Thoracic aorta (tissue), 2 donors: ENCODE results near the gene ANKRD1. TPM values are rescaled to one million over a fixed set of nuclear protein-coding genes. Genes with fewer than 3 reads are reported as not detected.

Source experiments
- ATAC-seq: fragments of 150-250 bp; one replicate; pipeline ENCODE4 v1.8.0; 2017; ENCODE audit warnings: low read depth; ENCODE audit not compliant: insufficient number of reproducible peaks, low FRiP score
- DNase-seq: peaks from one replicate; pipeline ENCODE4 v3.0.0-alpha.2; 2020; ENCODE audit warnings: low spot score
- H3K27ac ChIP-seq, 2 donors: fragments of 200-600 bp; sonication (generic); 1 replicate in 1 of 2; 2 replicates in 1 of 2; pipeline ENCODE4 v1.5.1; 2016; ENCODE audit warnings: mild to moderate bottlenecking in 2 of 2, moderate library complexity in 2 of 2
- H3K27me3 ChIP-seq: fragments of 200-600 bp; sonication (generic); replicated peaks from 2 replicates; pipeline ENCODE4 v1.6.0; 2016; ENCODE audit warnings: mild to moderate bottlenecking; ENCODE audit not compliant: insufficient read depth
- H3K36me3 ChIP-seq: fragments of 200-600 bp; sonication (generic); one replicate; pipeline ENCODE4 v1.5.1; 2016
- H3K4me1 ChIP-seq, 2 donors: fragments of 200-600 bp; sonication (generic); 1 replicate in 1 of 2; 2 replicates in 1 of 2; pipeline versions ENCODE4 v1.5.1 to v1.6.0; 2016; ENCODE audit warnings: low read depth in 2 of 2, mild to moderate bottlenecking in 1 of 2; ENCODE audit not compliant: control insufficient read depth in 1 of 2
- H3K4me3 ChIP-seq: fragments of 200-600 bp; sonication (generic); 2 replicates; pipeline ENCODE4 v1.5.1; 2016; ENCODE audit warnings: mild to moderate bottlenecking
- H3K9me3 ChIP-seq: fragments of 200-600 bp; sonication (generic); 2 replicates; pipeline ENCODE4 v1.5.1; 2016
- total RNA-seq, 2 donors: library from RNA; depleted of rRNA; stranded (reverse); fragments of >200 nt; gene quantifications; one replicate each; pipeline versions ENCODE4 v1.1.0 to v1.2.3, GENCODE V29; 2016
- TF ChIP-seq, protein P1 (sequence below): fragments of 200-600 bp; sonication (generic); IDR thresholded peaks from one replicate; pipeline ENCODE4 v1.5.1; 2019; ENCODE audit warnings: antibody characterized with exemption

Gene ANKRD1
- total RNA-seq, 2 donors from 2014 or later, result 2.8 to 6.6 TPM

DNA sequence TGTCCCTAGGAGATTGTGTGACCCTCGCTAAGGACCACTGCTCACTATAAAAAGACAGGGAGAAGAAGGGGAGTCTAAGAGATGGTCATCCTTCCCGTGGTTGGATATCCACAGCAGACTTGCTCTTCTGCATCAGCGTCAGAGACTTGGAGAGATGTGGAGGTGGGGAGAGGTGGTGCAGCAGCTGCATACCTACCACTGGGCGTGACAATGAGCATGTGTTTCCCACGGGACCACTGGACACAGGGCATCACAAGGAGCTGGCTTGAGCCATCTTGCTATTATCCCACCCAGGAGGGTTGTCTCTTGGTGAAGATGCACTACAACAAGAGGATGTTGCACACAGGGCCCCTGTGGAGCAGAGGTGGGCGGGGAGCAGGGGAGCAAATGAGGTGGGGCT, 18.8 kb upstream of the ANKRD1 start:
- TF ChIP-seq, protein P1, sequence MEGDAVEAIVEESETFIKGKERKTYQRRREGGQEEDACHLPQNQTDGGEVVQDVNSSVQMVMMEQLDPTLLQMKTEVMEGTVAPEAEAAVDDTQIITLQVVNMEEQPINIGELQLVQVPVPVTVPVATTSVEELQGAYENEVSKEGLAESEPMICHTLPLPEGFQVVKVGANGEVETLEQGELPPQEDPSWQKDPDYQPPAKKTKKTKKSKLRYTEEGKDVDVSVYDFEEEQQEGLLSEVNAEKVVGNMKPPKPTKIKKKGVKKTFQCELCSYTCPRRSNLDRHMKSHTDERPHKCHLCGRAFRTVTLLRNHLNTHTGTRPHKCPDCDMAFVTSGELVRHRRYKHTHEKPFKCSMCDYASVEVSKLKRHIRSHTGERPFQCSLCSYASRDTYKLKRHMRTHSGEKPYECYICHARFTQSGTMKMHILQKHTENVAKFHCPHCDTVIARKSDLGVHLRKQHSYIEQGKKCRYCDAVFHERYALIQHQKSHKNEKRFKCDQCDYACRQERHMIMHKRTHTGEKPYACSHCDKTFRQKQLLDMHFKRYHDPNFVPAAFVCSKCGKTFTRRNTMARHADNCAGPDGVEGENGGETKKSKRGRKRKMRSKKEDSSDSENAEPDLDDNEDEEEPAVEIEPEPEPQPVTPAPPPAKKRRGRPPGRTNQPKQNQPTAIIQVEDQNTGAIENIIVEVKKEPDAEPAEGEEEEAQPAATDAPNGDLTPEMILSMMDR, result no peak
- H3K36me3 ChIP-seq, result no peaks in the 10 kb centered on the region
- no peak overlapping the region for H3K27ac ChIP-seq
- no peak overlapping the region for H3K4me3 ChIP-seq
- no peaks in the 10 kb centered on the region for H3K9me3 ChIP-seq
- H3K27me3 ChIP-seq, result no peaks in the 10 kb centered on the region
- ATAC-seq (no peak), DNase-seq (no peak)
- peaks cover 0 to 21% of the 10 kb centered on the region in 2 donors for H3K4me1 ChIP-seq

DNA sequence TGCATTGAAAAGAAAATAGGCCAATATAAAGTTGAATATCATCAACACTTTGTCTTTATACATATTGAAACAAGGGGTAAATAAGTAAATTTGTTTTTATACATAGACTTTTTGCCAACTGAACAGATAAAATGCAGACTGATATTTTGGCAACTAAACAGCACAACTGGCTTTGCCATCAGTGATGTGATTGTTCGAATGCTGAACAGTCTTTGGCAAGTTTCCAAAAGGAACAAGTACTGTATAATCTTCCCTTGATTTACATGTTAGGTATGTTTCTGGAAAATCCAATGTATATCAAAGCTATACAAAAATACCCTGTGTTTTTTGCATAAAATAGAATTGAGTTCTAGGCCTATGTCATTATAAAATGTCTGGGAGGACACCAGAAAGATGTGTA, 18.2 kb upstream of the ANKRD1 start:
- H3K4me3 ChIP-seq, result no peak overlapping the region
- TF ChIP-seq, protein P1, result no peak
- no peaks in the 10 kb centered on the region for H3K36me3 ChIP-seq
- no peak for DNase-seq
- peaks cover 0 to 21% of the 10 kb centered on the region in 2 donors for H3K4me1 ChIP-seq
- H3K9me3 ChIP-seq, result no peaks in the 10 kb centered on the region
- no peak overlapping the region for H3K27ac ChIP-seq
- no peaks in the 10 kb centered on the region for H3K27me3 ChIP-seq
- no peak for ATAC-seq

DNA sequence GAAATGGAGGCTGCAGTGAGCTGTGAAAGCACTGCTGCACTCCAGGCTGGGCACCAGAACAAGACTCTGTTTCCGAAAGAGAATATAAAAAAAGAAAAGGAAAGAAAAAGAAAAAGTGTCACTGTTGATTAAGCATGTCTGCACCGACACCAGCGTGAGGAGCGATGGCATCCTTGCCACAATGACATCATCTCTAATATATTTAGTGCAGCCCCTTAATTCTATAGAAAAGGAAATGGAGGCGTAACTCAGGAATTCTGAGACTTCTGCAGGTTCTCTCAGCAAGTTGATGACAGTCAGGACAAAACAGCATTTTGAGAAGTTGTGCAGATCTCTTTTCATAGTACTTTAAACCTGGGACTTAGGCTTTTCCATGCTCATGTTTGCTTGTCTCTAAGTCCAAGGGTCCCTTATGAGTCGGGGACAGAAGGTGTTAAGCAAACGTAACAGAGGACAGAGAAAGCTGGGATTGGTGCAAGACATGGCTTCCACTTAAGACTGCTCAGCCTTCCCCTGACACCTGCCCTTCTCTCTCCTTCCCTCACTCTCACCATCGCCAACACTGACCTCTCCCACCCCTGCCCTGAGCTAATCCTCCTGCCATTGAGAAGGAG, 16.9 kb upstream of the ANKRD1 start:
- no peak for ATAC-seq
- Histone ChIP-seq H3K4me1 (peaks cover 0 to 21% of the 10 kb centered on the region in 2 donors), H3K27ac (no peak overlapping the region), H3K4me3 (no peak overlapping the region), H3K36me3 (no peaks in the 10 kb centered on the region), H3K9me3 (no peaks in the 10 kb centered on the region), H3K27me3 (no peaks in the 10 kb centered on the region)
- TF ChIP-seq, protein P1, result no peak
- DNase-seq, result no peak

DNA sequence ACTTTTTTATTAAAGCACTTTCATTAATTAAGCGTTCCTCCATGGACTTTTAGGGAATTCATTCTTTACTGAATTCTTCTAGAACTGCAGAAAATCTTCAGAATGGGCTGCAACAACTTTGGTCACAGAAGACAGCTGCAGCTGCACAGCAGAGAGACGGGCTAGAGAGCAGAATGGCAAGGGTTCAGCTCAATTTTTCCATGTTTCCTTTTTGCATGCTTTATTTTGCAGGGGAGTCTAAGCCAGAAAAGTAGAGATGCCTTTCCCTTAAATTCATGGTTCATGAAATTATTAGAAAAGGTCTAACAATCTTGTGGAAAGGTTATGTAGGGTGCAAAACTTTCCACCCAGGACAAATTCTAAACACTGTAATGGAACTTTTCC, 15.4 kb upstream of the ANKRD1 start:
- Histone ChIP-seq H3K36me3 (no peaks in the 10 kb centered on the region), H3K9me3 (no peaks in the 10 kb centered on the region), H3K27ac (no peak overlapping the region), H3K27me3 (no peaks in the 10 kb centered on the region), H3K4me1 (peaks cover 5 to 28% of the 10 kb centered on the region in 2 donors), H3K4me3 (no peak overlapping the region)
- DNase-seq (no peak), ATAC-seq (no peak)
- TF ChIP-seq, protein P1, result no peak

DNA sequence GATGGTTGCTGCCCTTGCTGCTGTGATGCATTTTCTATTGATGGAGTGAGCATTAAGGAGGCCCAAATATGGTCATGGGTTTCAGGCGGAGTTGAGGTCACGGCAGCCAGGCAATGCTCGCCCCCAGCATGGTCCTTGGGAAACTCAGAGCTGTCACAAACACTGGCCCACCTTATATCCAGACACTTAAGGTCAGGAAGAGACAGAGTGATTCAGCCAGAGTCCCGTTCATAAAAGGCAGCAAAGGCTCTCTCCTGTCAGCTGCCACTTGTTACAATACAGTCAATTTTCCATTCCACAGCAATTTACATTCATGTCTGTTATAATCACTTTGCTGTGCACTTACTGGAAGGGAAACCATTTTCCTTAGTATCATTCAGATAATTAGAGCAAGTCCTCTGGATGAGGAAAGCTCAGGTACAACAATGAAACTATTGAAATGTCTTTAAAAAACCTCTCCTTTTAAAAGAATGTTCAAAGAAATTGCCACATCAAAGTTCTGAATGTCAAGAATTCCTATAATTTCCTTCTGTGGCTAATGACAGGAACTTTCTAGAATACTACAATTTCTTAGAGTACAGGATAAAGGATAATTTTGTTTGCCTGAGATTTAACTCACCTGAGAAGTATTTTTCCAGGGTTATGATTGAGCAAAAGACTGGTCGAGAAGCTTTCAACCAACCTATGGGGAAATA, 14.8 kb upstream of the ANKRD1 start:
- ATAC-seq (no peak), DNase-seq (no peak)
- Histone ChIP-seq H3K9me3 (no peaks in the 10 kb centered on the region), H3K4me3 (peak overlapping the region; percentile 1), H3K36me3 (no peaks in the 10 kb centered on the region), H3K27me3 (no peaks in the 10 kb centered on the region), H3K27ac (peak overlapping the region in 1 of 2 donors; percentile 51), H3K4me1 (peaks cover 8 to 33% of the 10 kb centered on the region in 2 donors)
- TF ChIP-seq, protein P1, result no peak
